Neuron (in vitro differentiated cells): ENCODE results near the gene PDE4D.
"Not testable (repeated sequence)": the region's sequence is repeated elsewhere in the genome, so short reads cannot be mapped to it uniquely, and the experiment has no call there.

Source experiments
- H2AFZ ChIP-seq: one replicate; pipeline ENCODE4 v1.6.1; 2013; ENCODE audit warnings: low read depth, mild to moderate bottlenecking, inconsistent platforms, low read length, moderate library complexity
- H3K27me3 ChIP-seq: one replicate; pipeline ENCODE4 v1.6.1; 2013; ENCODE audit warnings: low read length; ENCODE audit not compliant: insufficient read depth
- H3K36me3 ChIP-seq: one replicate; pipeline ENCODE4 v1.6.1; 2013; ENCODE audit warnings: low read length; ENCODE audit not compliant: insufficient read depth
- H3K4me1 ChIP-seq: one replicate; pipeline ENCODE4 v1.6.1; 2013; ENCODE audit warnings: low read length; ENCODE audit not compliant: insufficient read depth
- H3K4me3 ChIP-seq: 2 replicates; pipeline ENCODE4 v1.5.1; 2013; ENCODE audit warnings: mild to moderate bottlenecking, low read length, moderate library complexity
- H3K9me3 ChIP-seq: one replicate; pipeline ENCODE4 v1.6.1; 2013; ENCODE audit warnings: low read length

Gene PDE4D

DNA sequence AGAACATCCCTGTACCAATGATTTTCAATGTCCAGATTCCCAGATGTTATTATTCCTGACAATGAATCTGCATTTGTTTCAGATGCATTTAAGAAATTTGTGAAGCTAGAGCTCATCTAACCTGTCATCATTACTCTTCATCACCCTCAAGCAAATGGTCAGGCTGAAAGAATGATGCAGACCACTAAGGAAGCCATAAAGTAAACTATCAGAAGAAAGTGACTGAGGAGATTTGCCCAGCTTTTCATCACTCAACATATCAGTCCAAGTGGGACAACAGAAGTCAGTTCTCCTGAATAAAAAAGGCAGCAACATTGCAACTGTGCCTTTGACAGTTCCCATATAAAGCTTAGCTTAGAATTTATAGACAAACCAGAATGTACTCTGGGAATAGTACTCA is 419.9 kb downstream of the PDE4D start:
- Histone ChIP-seq H3K4me3 (no peak overlapping the region), H3K27me3 (no peaks in the 10 kb centered on the region), H2AFZ (no peak overlapping the region), H3K9me3 (peaks cover 2% of the 10 kb centered on the region), H3K4me1 (no peaks in the 10 kb centered on the region), H3K36me3 (no peaks in the 10 kb centered on the region)

DNA sequence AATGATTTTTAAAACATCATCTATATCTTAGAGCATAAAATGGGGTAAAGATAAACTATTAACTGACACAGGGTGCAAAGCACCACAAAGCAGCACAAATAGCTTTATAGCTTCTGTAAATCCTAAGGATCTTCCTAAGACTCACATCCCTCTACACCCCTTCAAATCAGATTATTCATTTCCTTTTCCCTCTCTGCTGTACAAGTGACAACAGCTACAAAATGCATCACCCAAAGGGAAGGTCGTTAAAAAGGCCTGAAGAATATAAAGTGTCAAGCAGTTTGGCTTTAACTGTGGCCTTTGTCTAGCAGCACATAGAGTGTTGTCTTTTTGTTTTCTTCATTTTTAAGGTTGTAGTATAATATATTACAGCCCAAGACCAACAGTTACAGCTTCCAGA is 422.1 kb downstream of the PDE4D start:
- Histone ChIP-seq H3K4me1 (peaks cover under 1% of the 10 kb centered on the region), H3K36me3 (no peaks in the 10 kb centered on the region), H2AFZ (no peak overlapping the region), H3K4me3 (no peak overlapping the region), H3K27me3 (no peaks in the 10 kb centered on the region), H3K9me3 (no peaks in the 10 kb centered on the region)

DNA sequence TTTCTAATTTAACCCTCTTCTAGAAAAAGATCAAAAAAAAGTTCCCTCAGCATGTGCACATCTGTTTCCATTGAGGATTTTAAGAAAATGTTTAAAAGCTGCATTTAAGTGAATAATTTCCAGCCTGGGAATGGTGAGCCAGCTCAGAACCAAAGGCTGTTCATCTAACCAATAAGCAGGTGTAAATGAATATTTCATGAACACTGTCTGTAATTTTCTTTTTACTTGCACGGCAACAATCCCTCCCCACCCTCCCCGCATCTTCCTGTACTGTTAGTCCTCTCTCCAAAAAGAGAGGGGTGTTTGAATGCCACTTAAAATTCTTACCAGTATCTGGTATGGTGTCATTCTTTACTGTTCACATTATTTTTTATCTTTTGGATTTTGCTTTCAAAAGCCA is 425.6 kb downstream of the PDE4D start:
- Histone ChIP-seq H3K4me3 (no peak overlapping the region), H3K27me3 (no peaks in the 10 kb centered on the region), H3K4me1 (peaks cover 3% of the 10 kb centered on the region), H2AFZ (no peak overlapping the region), H3K9me3 (peaks cover 4% of the 10 kb centered on the region), H3K36me3 (no peaks in the 10 kb centered on the region)

DNA sequence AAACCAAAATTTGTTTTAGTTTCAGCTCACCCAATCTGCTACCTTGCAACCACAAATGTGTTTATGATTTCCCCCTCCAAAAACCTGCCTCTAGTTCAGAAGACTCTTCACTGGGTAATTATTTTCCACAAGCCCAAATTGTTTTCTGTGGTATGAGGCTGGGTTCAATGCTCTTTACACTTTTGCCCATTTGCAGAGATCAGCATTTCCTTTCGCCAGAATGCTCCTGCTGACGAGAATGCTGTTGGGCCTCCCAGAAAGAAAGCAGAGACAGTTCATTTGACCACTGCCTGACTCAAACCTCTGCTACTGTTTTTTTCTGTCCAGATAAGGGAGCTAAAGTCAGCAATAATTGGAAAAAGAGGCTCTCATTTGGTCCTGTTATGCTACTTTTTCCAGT is 427.3 kb downstream of the PDE4D start:
- Histone ChIP-seq H3K4me1 (peaks cover 3% of the 10 kb centered on the region), H2AFZ (no peak overlapping the region), H3K27me3 (no peaks in the 10 kb centered on the region), H3K4me3 (no peak overlapping the region), H3K36me3 (no peaks in the 10 kb centered on the region), H3K9me3 (peaks cover 4% of the 10 kb centered on the region)

DNA sequence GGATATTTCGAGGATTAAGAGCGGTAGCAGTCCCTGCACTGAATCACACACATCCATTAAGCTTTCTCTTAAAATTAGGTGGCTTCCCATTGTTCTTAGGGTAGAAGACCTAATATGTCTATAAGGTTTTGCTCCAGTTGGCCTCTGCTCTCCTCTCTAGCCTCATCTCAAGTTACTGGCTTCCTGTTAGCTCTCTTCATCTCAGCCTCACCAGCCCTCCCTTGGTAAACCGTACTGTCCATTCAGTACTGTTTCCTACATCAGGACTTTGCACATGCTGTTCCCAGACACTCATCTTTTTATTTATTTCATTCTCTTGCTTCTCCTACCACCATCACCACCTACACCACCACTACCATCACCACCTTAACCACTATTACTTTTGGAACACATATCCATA is 428.6 kb downstream of the PDE4D start:
- Histone ChIP-seq H2AFZ (no peak overlapping the region), H3K4me3 (no peak overlapping the region), H3K36me3 (no peaks in the 10 kb centered on the region), H3K9me3 (peaks cover 4% of the 10 kb centered on the region), H3K27me3 (no peaks in the 10 kb centered on the region), H3K4me1 (peaks cover 6% of the 10 kb centered on the region)

DNA sequence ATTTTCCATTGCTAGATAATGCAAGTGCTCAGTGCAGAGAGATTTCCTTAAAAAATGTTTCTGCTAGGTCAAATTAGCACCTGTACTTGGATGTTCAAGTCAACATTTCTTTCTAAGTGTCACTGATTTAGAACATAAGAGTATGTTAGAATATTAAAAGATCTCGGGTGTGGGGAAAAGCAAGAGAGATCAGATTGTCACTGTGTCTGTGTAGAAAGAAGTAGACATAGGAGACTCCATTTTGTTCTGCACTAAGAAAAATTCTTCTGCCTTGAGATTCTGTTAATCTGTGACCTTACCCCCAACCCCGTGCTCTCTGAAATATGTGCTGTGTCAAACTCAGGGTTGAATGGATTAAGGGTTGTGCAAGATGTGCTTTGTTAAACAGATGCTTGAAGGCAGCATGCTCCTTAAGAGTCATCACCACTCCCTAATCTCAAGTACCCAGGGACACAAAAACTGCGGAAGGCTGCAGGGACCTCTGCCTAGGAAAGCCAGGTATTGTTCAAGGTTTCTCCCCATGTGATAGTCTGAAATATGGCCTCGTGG is 429.8 kb downstream of the PDE4D start:
- H3K4me1 ChIP-seq, H3K27me3 ChIP-seq, H2AFZ ChIP-seq, H3K4me3 ChIP-seq, H3K9me3 ChIP-seq, H3K36me3 ChIP-seq: not testable (repeated sequence)

DNA sequence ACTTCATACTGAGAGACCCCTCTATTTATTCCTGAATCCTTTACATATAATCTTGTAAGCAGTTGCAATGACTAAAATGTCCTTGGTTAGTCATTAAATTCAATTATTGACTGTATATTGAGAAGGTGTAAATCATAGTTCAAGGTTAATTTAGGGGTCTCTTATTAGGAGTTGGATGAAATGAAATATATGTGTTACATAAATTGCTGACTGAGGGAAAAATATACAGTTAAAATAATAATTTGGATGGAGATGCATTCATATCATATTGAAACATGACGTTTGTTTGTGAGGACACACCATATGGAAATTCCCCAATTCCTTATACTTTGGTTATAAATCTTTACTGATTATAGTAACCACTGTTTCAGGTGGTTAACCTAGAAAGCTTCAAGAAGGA is 430.6 kb downstream of the PDE4D start:
- no peak overlapping the region for H2AFZ ChIP-seq
- H3K4me3 ChIP-seq, result no peak overlapping the region
- H3K27me3 ChIP-seq, result no peaks in the 10 kb centered on the region
- no peaks in the 10 kb centered on the region for H3K36me3 ChIP-seq
- peaks cover 4% of the 10 kb centered on the region for H3K9me3 ChIP-seq
- H3K4me1 ChIP-seq, result peaks cover 13% of the 10 kb centered on the region

DNA sequence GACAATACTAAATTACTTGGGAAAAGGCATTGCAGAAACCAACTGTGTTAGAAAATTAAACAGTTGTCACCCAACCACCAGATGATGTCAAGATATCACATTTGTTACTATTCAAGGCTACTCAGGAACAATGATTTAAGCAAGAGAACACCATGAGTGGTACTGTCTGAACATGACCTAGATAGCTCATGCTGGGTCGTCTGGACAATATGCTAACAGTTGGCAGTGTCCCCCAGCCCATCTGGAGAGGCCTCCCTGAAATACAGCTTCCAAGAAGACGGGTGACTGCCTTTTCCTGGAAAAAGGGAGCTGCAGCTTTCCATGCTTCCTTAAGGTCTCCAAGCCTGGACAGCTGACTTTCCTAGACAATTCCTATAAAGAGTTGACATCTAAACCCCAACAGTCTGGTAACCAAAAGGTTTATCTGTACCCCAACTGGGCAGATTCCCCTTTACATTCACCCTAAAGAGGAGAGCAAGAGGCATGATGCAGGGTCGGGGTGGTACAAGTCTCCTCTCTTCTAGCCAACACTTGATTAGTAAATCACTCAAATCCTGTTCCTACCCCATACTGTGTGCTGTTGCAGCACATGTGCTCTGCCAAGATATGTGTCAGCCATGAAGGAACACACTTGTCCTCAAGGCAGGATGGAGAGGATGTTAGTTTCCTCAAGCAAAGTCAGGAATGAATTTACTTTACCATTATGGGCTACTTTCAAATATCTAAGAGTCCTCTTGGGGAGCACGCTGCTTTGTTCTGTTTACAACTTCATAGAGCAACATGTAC is 433.0 kb downstream of the PDE4D start:
- no peaks in the 10 kb centered on the region for H3K27me3 ChIP-seq
- peaks cover 10% of the 10 kb centered on the region for H3K4me1 ChIP-seq
- no peaks in the 10 kb centered on the region for H3K36me3 ChIP-seq
- peaks cover 11% of the 10 kb centered on the region for H3K9me3 ChIP-seq
- no peak overlapping the region for H3K4me3 ChIP-seq
- H2AFZ ChIP-seq, result no peak overlapping the region

DNA sequence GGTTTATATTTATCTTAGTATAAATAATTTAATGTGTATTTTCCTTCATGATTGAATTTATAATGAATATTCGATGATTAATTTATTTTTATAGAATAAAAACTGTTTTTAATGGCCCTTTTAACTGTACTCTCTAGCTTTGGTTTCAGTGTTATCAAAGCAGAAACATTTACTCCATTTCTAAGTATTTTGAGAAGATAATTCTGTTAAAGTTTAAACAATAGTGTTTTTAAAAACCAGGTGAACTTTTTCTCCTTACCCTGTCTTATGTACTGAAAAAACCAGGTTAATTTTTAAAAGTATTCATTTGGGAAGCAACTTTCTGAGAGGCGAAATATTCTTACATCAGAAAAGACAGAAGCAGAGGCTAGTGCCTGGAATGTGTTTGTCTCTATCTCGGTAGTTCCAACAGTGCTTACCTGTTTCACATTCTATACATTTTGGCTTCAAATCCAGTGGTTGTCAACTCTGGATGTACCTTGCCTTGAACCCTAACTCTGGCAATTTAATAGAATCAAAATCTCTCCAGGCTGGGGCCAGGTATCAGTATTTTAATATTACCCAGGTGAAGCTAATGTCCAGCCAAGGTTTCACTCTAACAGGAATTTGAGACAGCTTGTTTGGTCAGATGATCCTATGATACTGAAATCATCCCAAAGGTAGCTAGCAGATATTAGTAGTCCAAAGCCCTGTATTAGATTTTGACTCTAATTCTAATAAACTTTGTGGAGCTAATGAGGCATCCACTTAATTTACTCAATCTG is 434.4 kb downstream of the PDE4D start:
- H2AFZ ChIP-seq, result no peak overlapping the region
- peaks cover 10% of the 10 kb centered on the region for H3K4me1 ChIP-seq
- peaks cover 12% of the 10 kb centered on the region for H3K9me3 ChIP-seq
- H3K4me3 ChIP-seq, result no peak overlapping the region
- no peaks in the 10 kb centered on the region for H3K27me3 ChIP-seq
- H3K36me3 ChIP-seq, result no peaks in the 10 kb centered on the region

DNA sequence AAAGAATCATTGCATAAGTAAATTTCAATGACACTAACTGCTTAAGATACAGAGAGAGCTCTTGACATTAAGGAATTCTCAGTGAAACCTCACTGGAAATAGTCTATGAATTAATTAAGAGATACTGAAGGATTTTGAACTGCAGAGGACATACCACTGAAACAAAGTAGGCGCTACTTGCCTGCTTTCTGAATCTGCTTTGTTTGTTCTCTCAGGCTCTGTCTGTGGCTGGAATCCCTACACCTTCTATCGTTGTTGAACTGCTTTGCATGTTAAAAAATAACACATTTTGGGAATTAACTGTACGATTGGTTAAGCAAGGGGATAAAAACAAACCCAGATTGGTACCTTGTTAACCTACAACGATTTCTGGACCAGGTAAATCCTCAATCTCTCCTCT is 435.2 kb downstream of the PDE4D start:
- H3K27me3 ChIP-seq, result no peaks in the 10 kb centered on the region
- H3K4me3 ChIP-seq, result no peak overlapping the region
- H2AFZ ChIP-seq, result no peak overlapping the region
- H3K36me3 ChIP-seq, result no peaks in the 10 kb centered on the region
- H3K9me3 ChIP-seq, result peaks cover 12% of the 10 kb centered on the region
- peaks cover 10% of the 10 kb centered on the region for H3K4me1 ChIP-seq

DNA sequence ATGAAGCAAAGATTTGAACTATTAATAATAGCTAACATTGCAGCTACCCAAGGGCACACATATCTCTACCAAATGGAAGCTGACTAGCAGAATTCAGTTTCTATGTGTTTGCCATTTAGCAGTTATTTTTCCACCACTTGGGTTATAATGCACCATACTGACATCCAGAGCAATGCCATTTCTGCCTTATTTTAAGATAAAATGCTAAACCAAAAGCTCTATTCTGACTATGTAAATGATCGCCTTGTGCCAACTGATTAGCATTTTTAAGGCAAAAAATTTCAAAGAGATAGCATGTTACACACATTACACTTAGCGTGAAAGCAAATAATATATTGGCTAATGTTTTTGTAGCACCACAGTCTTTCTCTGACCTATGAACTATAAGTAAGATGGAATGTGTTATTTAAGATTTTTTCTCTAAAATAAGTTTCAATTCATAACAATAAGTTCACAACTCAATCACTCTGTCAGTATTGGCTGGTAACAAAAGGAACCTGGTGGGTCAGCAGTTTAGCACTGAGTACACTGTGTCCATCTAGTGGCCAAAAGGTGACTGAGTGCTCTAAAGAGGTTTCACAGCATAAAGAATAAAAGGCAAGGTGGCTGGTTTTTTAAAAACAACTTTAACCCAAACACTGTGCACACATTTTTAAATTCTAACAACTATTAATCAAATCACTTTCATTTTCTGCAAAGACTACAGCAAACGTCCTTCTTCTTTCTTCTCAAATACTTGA is 443.5 kb downstream of the PDE4D start:
- Histone ChIP-seq H2AFZ (no peak overlapping the region), H3K36me3 (no peaks in the 10 kb centered on the region), H3K4me3 (no peak overlapping the region), H3K27me3 (no peaks in the 10 kb centered on the region), H3K9me3 (peaks cover 1% of the 10 kb centered on the region), H3K4me1 (no peaks in the 10 kb centered on the region)

DNA sequence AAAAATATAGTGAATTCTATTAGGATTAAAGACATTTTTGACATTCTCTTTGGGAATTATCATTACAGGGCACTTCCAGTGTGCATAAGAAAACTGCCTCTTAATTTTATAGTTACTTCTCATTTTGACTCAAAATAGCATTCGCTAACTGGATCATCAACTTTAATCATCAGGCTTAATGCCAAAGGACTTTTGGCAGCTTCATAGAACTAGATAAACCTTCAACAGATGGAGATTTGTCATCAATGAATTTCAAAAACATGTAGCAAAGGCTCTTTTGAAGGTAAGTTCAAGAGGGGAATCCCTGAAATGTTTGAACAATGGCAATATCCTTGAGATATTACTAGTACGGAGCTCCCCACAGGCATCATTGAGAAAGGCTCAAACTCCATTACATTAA is 447.2 kb downstream of the PDE4D start:
- Histone ChIP-seq H3K4me3 (no peak overlapping the region), H3K27me3 (no peaks in the 10 kb centered on the region), H3K9me3 (no peaks in the 10 kb centered on the region), H2AFZ (no peak overlapping the region), H3K36me3 (no peaks in the 10 kb centered on the region), H3K4me1 (no peaks in the 10 kb centered on the region)

DNA sequence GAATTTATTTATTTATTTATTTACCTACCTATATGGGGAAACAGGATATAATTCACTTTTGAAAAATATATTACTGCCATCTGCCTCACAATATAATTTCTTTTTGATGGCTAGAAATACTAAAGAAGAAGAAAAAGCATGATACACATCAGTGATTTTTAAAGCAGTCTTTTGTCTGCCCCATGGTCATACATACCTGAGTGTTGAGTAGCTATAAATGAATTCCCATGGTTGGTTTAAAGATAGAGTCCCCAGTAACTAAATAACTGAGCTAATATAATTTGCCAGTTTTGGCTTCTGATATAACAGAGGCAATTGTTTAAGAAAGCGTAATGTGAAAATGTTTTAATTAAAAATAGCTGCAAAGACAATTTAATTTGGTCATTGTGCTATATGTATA is 447.8 kb downstream of the PDE4D start:
- H3K27me3 ChIP-seq, result no peaks in the 10 kb centered on the region
- H2AFZ ChIP-seq, result no peak overlapping the region
- H3K4me1 ChIP-seq, result no peaks in the 10 kb centered on the region
- H3K4me3 ChIP-seq, result no peak overlapping the region
- no peaks in the 10 kb centered on the region for H3K36me3 ChIP-seq
- no peaks in the 10 kb centered on the region for H3K9me3 ChIP-seq
